Right atrium auricular region (tissue), 2 donors: ENCODE results near the gene WWP2. TPM values are rescaled to one million over a fixed set of nuclear protein-coding genes. Genes with fewer than 3 reads are reported as not detected.
"Not testable (repeated sequence)": the region's sequence is repeated elsewhere in the genome, so short reads cannot be mapped to it uniquely, and the experiment has no call there.

Experiments used
- DNase-seq: peaks from one replicate; pipeline ENCODE4 v3.0.0-alpha.2; 2019; ENCODE audit warnings: low spot score
- H3K27ac ChIP-seq, 2 donors: fragments of 200-600 bp; sonication (generic); 1 replicate in 1 of 2; 2 replicates in 1 of 2; pipeline ENCODE4 v1.5.1; 2016 to 2019
- H3K27me3 ChIP-seq, 2 donors: fragments of 200-600 bp; sonication (generic); one replicate each; pipeline versions ENCODE4 v1.5.1 to v1.6.0; 2017 to 2019
- H3K36me3 ChIP-seq: fragments of 200-600 bp; sonication (generic); one replicate; pipeline ENCODE4 v1.5.1; 2016
- H3K4me1 ChIP-seq, 2 donors: fragments of 200-600 bp; sonication (generic); one replicate each; pipeline versions ENCODE4 v1.5.1 to v1.6.0; 2017 to 2019
- H3K4me3 ChIP-seq, 2 donors: fragments of 200-600 bp; sonication (generic); 1 replicate in 1 of 2; 2 replicates in 1 of 2; pipeline ENCODE4 v1.5.1; 2017 to 2019; ENCODE audit warnings: mild to moderate bottlenecking in 1 of 2, moderate library complexity in 1 of 2
- H3K9me3 ChIP-seq, 2 donors: fragments of 200-600 bp; sonication (generic); one replicate each; pipeline ENCODE4 v1.5.1; 2019
- total RNA-seq, 2 donors: library from RNA; depleted of rRNA; stranded (reverse); fragments of >200 nt; gene quantifications; one replicate each; pipeline ENCODE4 v1.1.0, GENCODE V29; 2016
- TF ChIP-seq, protein P1 (sequence below), 2 donors: fragments of 200-600 bp; sonication (generic); IDR thresholded peaks; one replicate each; pipeline ENCODE4 v1.5.1; 2019; ENCODE audit warnings: antibody characterized with exemption in 2 of 2

WWP2 gene
- total RNA-seq, 2 donors from 2014 or later, result 16.1 to 21.2 TPM

DNA sequence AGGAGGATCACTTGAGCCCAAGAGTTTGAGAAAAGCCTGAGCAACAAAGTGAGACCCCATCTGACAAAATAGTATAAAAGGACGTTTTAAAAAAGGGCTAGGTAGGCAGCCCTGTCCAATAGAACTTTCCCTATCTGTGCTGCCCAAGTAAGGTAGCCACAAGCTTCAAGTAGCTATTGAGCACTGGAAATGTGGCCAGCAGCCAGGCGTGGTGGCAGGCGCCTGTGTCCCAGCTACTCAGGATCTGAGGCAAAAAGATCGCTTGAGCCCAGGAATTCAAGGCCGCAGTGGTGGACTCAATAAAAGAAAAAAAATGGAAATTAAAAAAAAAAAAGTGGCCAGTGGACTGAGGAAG, 34.2 kb upstream of the WWP2 start:
- no peaks in the 10 kb centered on the region for H3K36me3 ChIP-seq
- no peak overlapping the region for H3K4me3 ChIP-seq
- peak overlapping the region; percentile 68 to 82 for H3K27ac ChIP-seq
- TF ChIP-seq, protein P1, sequence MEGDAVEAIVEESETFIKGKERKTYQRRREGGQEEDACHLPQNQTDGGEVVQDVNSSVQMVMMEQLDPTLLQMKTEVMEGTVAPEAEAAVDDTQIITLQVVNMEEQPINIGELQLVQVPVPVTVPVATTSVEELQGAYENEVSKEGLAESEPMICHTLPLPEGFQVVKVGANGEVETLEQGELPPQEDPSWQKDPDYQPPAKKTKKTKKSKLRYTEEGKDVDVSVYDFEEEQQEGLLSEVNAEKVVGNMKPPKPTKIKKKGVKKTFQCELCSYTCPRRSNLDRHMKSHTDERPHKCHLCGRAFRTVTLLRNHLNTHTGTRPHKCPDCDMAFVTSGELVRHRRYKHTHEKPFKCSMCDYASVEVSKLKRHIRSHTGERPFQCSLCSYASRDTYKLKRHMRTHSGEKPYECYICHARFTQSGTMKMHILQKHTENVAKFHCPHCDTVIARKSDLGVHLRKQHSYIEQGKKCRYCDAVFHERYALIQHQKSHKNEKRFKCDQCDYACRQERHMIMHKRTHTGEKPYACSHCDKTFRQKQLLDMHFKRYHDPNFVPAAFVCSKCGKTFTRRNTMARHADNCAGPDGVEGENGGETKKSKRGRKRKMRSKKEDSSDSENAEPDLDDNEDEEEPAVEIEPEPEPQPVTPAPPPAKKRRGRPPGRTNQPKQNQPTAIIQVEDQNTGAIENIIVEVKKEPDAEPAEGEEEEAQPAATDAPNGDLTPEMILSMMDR (IDR thresholded peaks at IDR 0.05), result no peak
- DNase-seq, result no peak
- peaks cover 0 to 40% of the 10 kb centered on the region in 2 donors for H3K4me1 ChIP-seq
- no peaks in the 10 kb centered on the region for H3K9me3 ChIP-seq
- H3K27me3 ChIP-seq, result no peaks in the 10 kb centered on the region

DNA sequence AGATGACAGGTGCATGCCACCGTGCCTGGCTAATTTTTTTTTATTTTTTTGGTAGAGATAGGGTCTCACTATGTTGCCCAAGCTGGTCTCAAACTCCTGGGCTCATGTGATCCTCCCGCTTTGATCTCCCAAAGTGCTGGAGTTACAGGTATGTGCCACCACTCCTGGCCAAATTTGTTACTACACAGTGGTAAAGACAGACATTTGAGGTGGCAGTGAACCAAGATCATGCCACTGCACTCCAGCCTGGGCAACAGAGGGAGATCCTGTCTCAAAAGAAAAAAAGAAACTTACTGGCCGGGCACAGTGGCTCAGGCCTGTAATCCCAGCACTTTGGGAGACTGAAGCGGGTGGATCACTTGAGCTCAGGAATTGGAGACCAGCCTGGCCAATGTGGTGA, 33.1 kb upstream of the WWP2 start:
- peak overlapping the region in 1 of 2 donors; percentile 14 for H3K27ac ChIP-seq
- peaks cover 0 to 35% of the 10 kb centered on the region in 2 donors for H3K4me1 ChIP-seq
- not testable (repeated sequence) for DNase-seq, H3K9me3 ChIP-seq, H3K36me3 ChIP-seq, H3K4me3 ChIP-seq, H3K27me3 ChIP-seq

DNA sequence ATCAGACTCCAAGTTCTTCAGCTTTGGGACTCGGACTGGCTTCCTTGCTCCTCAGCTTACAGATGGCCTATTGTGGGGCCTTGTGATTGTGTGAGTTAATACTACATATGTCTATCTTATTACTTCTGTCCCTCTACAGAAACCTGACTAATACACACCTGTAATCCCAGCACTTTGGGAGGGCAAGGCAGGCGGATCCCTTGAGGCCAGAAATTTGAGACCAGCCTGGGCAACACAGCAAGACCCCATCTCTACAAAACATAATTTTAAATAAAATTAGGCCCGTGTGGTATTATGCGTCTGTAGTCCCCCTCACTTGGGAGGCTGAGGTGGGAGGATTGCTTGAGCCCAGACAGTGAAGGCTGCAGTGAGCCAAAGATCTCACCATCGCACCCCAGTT, 30.9 kb upstream of the WWP2 start:
- not testable (repeated sequence) for H3K27me3 ChIP-seq, H3K27ac ChIP-seq, H3K4me3 ChIP-seq, DNase-seq, H3K36me3 ChIP-seq, H3K9me3 ChIP-seq
- peaks cover 0 to 21% of the 10 kb centered on the region in 2 donors for H3K4me1 ChIP-seq

DNA sequence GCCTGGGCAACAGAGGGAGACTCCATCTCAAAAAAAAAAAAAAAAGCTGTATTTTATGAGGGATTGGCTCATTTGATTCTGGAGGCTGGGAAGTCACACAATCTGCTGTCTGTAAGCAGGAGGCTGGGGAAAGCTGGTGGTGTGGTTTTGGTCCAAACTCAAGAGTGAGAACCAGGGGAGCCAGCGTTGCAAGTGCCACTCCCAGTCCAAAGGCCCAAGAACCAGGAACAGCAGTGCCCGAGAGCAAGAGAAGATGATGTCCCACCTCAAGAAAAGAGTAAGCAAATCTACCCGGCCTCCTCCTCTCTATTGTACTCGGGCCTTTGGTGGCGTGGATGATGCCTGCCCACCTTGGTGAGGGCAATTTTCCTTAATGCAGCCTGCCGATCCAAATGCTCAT, 30.0 kb upstream of the WWP2 start:
- Histone ChIP-seq H3K4me1 (peaks cover 0 to 15% of the 10 kb centered on the region in 2 donors), H3K36me3 (no peaks in the 10 kb centered on the region), H3K27me3 (no peaks in the 10 kb centered on the region), H3K4me3 (no peak overlapping the region), H3K27ac (no peak overlapping the region), H3K9me3 (no peaks in the 10 kb centered on the region)
- TF ChIP-seq, protein P1 (IDR thresholded peaks at IDR 0.05), result no peak
- DNase-seq, result no peak

DNA sequence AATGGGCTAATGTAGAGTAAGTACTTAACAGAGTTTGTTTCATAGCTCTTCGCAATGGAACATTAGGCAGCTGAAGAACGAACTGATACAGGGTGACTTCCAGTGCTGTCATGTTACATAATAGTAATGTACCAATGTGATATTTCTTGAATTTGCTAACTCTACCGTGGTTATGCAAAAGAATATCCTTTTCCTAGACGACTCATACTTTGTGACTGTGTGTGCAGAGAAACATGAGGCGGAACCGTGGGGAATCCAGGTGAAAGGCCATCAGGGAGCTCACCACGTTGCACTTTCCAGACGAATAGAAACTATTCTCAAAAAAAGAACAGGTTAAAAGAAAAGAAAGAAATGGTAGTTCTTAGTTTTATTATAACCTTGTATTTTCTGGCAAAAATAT, 20.6 kb upstream of the WWP2 start:
- H3K4me3 ChIP-seq, result no peak overlapping the region
- no peaks in the 10 kb centered on the region for H3K27me3 ChIP-seq
- peak overlapping the region in 1 of 2 donors; percentile 8 for H3K27ac ChIP-seq
- H3K36me3 ChIP-seq, result peaks cover 68% of the 10 kb centered on the region
- peaks cover 0 to 7% of the 10 kb centered on the region in 2 donors for H3K4me1 ChIP-seq
- DNase-seq, result no peak
- TF ChIP-seq, protein P1 (IDR thresholded peaks at IDR 0.05), result no peak
- no peaks in the 10 kb centered on the region for H3K9me3 ChIP-seq

DNA sequence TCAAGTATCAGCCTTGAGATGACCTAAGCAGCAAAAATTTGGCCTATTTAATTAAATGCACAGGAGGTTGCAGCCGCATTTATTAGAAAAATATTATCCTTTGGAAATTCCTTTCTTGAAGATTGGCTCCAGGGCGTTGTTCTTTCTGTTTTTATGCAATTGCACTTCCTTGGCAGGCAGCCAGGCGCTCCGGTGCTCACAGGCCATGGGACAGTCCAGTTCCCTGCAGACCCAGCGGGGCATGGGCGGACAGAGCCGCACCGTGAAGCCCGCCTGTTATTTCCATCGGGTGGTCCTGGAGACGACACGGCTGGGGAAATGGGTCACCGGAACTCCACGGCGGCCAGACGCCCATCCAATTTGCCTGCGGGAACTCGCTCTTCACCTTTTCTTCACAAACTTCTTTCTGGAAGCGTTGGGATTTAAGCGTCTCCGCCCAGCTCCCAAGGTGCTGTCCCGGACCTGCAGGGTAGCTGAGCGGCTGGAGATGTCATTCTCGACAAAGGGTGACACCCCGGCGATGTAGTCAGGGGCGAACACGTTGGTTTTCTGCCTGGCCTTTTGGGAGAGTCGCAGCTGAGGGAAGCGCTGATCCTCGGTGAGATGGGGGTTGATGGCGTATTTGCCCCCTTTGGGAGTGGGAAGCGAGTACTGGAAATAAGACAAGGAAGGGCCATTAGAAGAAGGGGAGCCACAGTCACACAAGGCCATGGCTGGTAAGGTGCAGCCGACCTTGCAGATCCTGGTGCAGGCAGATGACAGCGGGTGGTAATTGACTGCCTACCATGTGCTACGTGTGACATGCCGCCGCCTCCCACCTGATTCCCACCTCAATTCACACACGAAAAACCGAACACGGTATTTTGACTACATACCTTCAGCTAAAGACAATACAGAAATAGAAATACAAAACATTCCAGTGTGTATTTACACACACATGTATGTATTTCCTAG, 19.9 kb upstream of the WWP2 start:
- TF ChIP-seq, protein P1 (IDR thresholded peaks at IDR 0.05), result no peak
- Histone ChIP-seq H3K27me3 (no peaks in the 10 kb centered on the region), H3K36me3 (peaks cover 74% of the 10 kb centered on the region), H3K4me1 (peaks cover 0 to 7% of the 10 kb centered on the region in 2 donors), H3K27ac (peak overlapping the region in 1 of 2 donors; percentile 8), H3K9me3 (no peaks in the 10 kb centered on the region), H3K4me3 (no peak overlapping the region)
- peak; percentile 83 for DNase-seq
